AG04449 (cell line): Measurements from ENCODE around the gene SLC47A2.

Experiments used
- CTCF ChIA-PET: fragments of 350-600 bp; formaldehyde crosslinking; extraction: SDS; loops from one replicate; lab custom pipeline; 2021; ENCODE audit warnings: antibody characterized with exemption; lab: Yijun Ruan, JAX
- POLR2A ChIA-PET: fragments of 400-600, 350-600 bp; formaldehyde crosslinking; extraction: SDS; loops from one replicate; lab custom pipeline; 2020; ENCODE audit warnings: antibody characterized with exemption, inconsistent platforms; lab: Yijun Ruan, JAX
- DNase-seq: peaks from one replicate; pipeline ENCODE4 v3.0.0-alpha.2; 2010; ENCODE audit warnings: low read depth, low spot score
- H3K4me3 ChIP-seq: 2 replicates; pipeline ENCODE4 v1.5.1; 2011; ENCODE audit warnings: low read depth, mild to moderate bottlenecking, control low read depth, low read length
- CTCF ChIP-seq: IDR thresholded peaks from one replicate; pipeline ENCODE4 v1.5.1; 2011; ENCODE audit warnings: mild to moderate bottlenecking, moderate library complexity, low read length, control low read depth, inconsistent platforms; ENCODE audit not compliant: insufficient read depth; ENCODE audit errors: missing control alignments

The SLC47A2 gene

DNA sequence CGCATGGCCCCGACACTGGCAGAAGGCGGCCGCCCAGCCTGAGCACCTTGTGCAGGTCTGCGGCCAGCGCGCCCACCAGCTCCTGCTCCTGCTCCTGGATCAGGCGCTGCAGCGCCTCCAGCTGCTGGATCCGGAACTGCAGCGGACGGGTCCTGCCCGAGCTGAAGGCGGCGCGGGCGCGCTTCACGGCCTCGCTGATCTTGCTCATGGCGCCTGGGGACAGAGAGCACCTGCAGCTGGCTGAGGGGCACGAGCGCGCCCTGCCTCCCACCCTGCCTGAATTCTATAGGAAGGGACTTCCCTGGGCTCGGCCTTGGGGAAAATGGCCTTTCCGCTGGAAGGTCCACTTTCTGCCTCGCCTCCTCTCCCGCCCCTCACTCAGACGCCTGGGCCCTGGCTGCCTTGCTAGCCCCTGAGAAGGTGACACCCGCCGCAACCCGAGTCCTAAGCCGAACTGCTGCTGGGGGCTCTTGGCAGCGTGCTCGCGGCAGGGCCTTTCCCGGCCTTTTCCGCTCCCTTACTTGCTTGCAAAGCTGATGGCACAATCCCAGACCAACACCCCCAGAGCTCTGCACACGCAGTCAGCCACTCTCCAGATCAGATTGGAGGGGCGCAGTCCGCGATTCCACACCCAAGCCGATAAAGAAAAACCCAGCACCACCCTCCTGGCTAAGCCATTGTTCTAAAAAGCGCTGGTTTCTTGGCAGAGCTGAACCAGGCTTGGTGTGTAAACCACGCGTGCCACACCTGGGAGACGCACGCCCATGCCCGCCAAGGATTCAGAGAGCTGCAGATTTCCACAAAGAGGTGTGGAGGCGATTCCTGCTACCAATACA, 28.8 kb upstream of the SLC47A2 start:
- H3K4me3 ChIP-seq, result peak overlapping the region; percentile 18; the same call in 1 of the 2 replicates
- TF ChIP-seq CTCF, result peak; percentile 93
- ChIA-PET CTCF (interaction anchor here (1.0 to 19.5 kb wide), 15 partner anchors 9 to 259 kb away, joined by 3 to 217 read pairs (median 5); no protein-coding TSS in a partner anchor), POLR2A (no interaction called here)
- DNase-seq, result no peak

DNA sequence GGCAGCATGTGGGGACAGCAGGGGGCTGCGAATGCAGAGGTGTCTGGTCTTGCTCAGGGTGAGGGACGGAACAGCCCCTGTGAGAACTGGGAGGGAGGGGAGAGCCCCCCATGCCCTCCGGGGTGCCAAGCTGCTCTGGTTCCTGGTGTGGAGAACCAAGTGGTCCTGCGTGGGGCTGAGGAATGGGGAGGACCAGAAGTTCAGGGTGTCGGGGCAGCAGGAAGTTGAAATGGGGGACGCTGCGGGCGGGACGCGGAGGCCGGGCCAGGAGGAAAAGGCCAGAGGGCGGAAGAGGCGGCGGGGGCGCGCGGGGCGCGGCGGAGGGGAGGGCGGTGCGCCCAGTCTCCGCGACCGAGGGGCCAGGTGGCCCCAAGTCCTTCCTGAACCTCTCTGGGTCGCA, 28.1 kb upstream of the SLC47A2 start:
- ChIA-PET POLR2A (no interaction called here), CTCF (interaction anchor here (1.0 to 19.5 kb wide), 15 partner anchors 8 to 259 kb away, joined by 3 to 217 read pairs (median 5); no protein-coding TSS in a partner anchor)
- TF ChIP-seq CTCF, result no peak
- no peak for DNase-seq
- peak overlapping the region; percentile 18 for H3K4me3 ChIP-seq

GRCh38 chr17:19743101-19744100, 27.0 kb upstream of the SLC47A2 start:
- CTCF ChIA-PET, result interaction anchor here (0.6 to 19.5 kb wide), 12 partner anchors 9 to 230 kb away, joined by 3 to 217 read pairs (median 4); no protein-coding TSS in a partner anchor
- DNase-seq, result no peak
- POLR2A ChIA-PET, result no interaction called here
- no peak overlapping the region for H3K4me3 ChIP-seq
- no peak for TF ChIP-seq CTCF

DNA sequence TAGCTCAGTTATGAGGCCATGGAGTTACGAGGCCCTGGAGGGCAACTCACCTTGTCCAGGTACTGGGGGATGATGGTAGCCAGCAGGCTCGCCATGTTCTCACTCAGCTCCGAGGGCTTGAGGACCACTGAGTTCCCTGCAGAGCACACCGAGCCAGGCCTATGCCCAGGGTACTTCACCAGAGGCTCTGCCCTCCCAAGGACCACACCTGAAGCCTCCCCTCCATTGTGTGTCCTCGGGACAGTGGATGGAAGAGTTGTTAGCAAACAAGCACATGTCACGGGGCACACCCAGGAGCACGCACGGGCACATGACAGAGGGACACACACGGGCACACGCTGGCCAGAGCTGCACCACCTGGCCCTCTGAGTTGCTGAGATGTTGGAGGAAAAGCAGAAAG, 26.1 kb upstream of the SLC47A2 start:
- ChIA-PET CTCF (interaction anchor here (0.8 to 19.5 kb wide), 6 partner anchors 9 to 229 kb away, joined by 3 to 217 read pairs (median 4); no protein-coding TSS in a partner anchor), POLR2A (no interaction called here)
- no peak overlapping the region for H3K4me3 ChIP-seq
- TF ChIP-seq CTCF, result no peak
- no peak for DNase-seq

DNA sequence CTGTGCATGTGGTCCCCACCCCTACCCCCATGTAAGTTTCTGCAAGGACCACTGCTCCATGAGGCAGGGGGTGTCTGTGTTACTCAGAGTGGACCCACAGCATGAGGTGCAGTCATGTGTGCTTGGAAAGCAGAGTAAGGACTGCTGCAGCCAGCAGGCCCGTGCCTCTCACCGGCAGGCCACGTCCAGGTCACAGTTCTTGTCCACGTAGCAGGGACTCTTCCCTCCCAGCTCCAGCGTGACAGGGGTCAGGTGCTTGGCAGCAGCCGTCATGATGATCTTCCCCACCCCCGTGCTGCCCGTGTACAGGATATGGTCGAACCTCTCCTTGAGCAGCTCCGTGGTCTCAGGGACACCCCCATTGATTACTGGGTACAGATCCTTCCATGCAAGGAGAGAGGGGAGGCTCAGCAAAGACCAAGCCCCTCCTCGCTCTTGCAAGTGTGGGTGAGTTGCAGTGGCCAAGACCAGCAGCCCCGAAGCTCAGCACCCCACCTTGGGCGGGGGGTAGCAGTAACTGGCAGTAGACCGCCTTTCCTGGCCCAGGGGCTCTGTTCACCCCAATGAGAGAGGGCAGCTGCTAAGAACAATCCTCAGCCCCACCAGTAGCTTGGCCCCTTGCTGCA, 25.6 kb upstream of the SLC47A2 start:
- DNase-seq, result no peak
- ChIA-PET CTCF (interaction anchor here (1.5 to 19.5 kb wide), 3 partner anchors 14 to 227 kb away, joined by 3 to 217 read pairs (median 4); no protein-coding TSS in a partner anchor), POLR2A (no interaction called here)
- H3K4me3 ChIP-seq, result no peak overlapping the region
- TF ChIP-seq CTCF, result no peak
